Tongue (tissue), 2 donors: ENCODE measurements around the gene DST. TPM values are rescaled to one million over a fixed set of nuclear protein-coding genes. Genes with fewer than 3 reads are reported as not detected.
A peak's percentile ranks its signal among the peaks of the same experiment; 100 is the strongest.
"Not testable (repeated sequence)": the region's sequence is repeated elsewhere in the genome, so short reads cannot be mapped to it uniquely, and the experiment has no call there.

Experiments used
- DNase-seq: peaks from one replicate; pipeline ENCODE4 v3.0.0-alpha.2; 2015
- total RNA-seq: library from RNA; depleted of rRNA; stranded (reverse); fragments of >200 nt; gene quantifications from one replicate; pipeline ENCODE4 v1.2.3, GENCODE V29; 2014

Gene DST
- total RNA-seq, 1 donor from 2014 or later, result 589 TPM

DNA sequence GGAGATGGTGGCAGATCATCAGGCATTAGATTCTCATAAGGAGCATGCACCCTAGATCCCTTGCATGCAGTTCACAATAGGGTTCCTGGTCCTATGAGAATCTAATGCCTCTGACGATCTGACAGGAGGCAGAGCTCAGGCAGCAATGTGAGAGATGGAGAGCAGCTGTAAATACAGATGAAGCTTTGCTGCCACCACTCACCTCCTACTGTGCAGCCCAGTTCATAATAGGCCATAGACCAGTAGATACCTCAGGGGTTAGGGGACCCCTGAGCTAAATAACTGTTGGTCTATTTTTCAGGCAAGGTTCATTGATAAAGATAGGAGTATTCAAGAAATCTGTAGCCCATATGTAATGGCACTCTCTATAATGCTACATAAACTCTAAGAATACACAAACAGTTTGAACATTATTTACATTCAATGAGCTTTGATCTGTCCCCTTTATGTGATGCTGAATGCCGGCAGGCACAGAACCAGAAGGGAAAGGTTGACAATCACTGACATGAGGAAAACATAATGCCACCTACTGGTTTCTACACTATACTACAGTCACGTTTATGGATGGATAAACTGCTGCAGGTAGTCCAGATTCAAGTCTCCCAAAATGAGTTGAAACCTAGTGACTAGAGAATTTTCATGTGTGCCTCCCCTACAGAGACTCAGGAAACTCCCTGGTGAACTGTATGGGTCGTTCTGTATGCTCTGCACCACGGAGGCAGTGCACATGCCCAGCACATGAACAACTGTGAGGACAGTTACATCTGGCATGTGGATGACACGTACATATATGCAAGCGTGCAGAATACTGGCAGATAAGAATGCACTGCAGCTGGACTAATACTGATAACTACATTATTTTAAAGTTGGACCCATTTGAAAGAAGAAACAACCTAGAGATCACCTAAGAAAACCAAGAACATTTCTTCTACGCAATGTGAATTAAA lies 72.0 kb downstream of the DST start:
- peak; percentile 22 for DNase-seq

DNA sequence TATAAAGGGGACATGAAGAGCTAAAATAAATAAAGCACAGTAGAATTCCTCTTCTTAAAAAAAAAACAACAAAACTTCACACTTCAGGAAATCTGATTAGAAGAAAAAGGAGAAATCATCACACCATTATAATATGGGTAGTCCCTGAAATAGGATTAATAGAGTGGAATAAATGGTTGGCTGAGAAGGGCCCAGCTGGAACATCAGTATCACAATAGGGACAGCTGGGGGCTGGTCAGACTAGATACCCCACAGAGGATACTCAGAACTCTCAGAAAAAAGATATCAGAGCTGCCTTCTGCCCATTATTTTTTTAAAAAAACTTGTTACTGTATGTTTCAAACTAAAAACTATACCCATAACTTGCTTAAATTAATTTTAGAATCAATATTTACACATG lies 75.2 kb downstream of the DST start:
- no peak for DNase-seq

GRCh38 chr6:56562730-56563129 lies 80.0 kb downstream of the DST start:
- not testable (repeated sequence) for DNase-seq

DNA sequence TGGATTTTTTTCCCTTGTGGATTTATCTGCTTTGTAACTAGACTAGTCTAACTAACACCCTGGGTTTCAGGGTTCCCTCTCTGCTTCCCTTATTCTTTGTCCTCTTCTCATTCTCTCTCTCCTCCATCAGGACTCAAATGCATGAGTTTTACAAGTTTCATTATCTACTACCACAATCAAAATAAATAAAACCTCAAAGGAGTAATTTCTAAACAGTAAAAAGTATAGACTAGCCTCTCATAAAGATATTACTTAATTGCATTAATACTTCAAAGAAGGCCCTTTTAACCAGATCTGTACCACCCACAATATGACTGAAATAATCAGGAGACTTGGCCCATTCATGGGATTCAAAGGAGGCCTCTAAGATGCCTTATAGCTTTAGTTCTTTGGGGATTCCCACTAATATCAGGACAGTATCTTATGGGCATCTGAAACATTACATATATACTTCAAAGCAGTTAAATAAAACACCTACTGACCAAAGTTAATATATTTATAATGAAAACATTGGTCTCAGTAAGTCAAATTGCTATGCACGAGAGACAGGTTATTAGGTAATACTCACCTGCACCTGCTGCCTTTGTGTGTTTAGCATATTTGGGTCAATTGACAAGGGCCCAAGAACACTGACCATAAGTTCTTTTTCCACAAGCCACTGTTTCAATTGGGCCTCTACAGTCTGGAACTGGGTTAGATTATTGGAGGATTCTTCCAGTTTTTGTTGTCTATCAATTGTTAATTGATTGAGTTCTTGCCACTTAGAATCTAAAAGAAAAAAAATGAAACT lies 85.7 kb downstream of the DST start:
- DNase-seq, result no peak

- DNase-seq, result peak; percentile 85
These were observed 87.2 kb downstream of the DST start for GRCh38 chr6:56555438-56555872.

- DNase-seq, result no peak
These were observed 90.2 kb downstream of the DST start for GRCh38 chr6:56552187-56553130.

GRCh38 chr6:56551409-56552120 lies 91.1 kb downstream of the DST start:
- DNase-seq, result no peak

- no peak for DNase-seq
These were observed 92.4 kb downstream of the DST start for GRCh38 chr6:56550301-56550700.

DNA sequence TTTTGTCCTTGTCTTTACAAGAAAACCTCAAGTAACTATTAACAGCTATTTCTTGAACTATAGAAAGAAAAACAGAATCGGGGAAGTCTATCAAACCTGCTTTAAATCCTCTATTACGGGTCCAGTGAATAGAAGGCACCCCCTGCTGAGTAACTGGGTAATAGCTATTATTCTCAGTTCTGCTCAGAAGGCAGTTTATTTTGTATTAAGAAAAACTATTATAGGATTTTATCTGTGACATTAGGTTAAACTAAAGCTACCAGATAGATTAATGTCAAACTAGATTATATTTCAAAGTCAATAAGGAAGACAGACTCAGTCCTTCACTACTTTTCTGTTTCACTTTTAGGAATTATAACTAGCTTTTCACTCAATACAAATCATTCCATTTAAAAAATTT lies 93.7 kb downstream of the DST start:
- DNase-seq, result no peak

GRCh38 chr6:56547687-56548086 lies 95.0 kb downstream of the DST start:
- DNase-seq, result no peak

- peak; percentile 97 for DNase-seq
These were observed 100.0 kb downstream of the DST start for GRCh38 chr6:56542364-56543331.

- no peak for DNase-seq
These were observed 100.8 kb downstream of the DST start for GRCh38 chr6:56541741-56542360.

DNA sequence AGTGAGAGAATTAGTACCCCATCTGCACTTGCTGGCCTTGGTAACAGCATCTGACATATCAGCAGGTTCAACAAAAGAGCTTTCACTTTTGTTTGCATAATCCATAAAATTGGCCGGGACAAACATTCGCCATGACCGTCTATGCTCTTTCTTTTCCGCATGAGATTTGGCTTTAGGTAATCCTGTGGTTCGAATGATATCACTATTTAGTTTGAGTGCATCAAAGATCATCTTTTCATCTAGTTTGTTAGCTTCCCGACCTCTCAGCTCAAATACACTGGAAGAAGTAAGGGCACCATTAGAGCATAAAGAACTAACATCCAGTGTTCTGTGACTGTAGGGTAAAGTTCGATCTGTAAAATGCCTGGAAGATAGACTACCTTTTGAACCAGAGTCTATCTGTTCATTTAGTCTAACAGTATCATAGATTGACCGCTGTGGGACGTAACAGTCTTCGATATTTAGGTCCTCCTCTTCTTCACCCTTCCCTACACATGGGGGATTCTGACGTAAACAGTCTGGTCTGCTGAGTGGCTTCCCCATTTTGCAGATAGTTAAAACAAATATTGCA lies 101.6 kb downstream of the DST start:
- peak; percentile 41 for DNase-seq

DNA sequence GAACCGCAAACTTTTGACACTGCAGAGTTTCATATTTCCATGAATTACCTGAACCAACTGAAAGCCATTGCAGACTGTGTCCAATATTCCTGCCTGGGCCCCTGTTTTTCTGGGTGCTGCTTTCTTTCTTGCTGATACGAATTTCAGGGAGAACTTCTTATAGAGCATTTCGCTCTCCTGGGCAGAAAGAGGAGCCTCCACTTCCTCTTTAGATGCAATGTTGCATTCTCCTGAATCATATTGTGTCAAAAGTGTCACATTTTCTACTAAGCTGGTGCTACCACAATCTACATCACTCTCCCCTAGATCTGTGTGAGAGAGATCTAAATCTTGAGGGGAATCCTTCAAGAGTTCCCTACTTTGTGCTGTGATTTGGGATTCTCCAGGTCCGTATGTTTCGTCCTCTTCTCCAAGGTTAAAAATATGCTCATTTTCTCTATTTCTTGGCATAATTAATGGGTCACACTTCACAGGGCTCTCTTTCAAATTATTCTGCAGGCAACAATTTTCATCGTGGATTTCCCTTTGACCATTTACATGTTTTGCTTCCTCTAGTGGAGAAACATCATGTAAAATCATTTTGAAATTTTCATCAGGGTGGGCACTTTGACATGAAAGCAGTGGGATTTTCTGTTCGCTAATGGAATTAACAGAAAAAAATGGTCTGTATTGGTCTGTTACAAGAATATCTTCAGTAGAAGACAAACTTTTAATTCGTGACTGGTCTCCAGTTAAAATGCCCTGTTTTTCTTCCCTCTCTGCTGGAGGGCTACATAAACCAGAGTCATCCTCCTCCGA lies 102.3 kb downstream of the DST start:
- DNase-seq, result no peak

GRCh38 chr6:56539527-56540105 lies 103.1 kb downstream of the DST start:
- DNase-seq, result no peak

- no peak for DNase-seq
These were observed 103.8 kb downstream of the DST start for GRCh38 chr6:56538851-56539250.

- no peak for DNase-seq
These were observed 105.4 kb downstream of the DST start for GRCh38 chr6:56537223-56537770.

DNA sequence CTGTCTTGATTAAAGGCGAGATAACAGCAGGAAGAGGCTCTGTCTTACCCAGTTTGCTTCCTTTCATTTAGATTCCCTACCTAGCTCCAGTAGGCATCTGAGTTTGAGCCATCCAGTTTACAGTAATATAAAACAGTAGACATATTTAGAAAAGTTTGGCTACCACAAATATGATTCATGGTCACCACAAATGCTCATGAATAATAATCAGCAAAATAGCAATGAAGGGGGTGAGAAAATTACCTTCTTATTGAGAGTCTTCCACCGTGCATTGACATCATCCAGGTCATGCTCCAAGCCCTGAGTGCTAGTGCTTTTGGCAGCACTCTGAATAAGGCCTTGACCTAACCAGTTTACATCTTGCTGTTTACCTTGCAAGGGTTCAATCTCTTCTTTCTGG lies 106.2 kb downstream of the DST start:
- DNase-seq, result no peak
